ENCODE data around the gene ZNF10.

The ZNF10 gene

DNA sequence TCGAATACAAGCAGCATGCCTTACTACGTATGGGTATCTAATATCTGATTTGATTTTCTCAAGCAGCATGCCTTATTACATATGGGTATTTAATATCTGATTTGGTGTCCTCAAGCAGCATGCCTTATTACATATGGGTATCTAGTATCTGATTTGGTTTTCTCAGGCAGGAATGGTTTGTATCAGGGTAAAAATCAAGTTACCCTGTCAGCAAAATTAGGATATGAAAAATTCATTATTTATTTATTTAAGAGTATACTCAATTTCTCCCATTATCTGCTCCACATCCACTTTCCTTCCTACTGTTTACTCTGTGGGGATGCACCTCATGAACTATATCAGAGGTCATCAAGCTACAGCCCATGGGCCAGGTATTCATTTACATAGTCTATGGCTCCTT lies 22.3 kb upstream of the ZNF10 start:
- no peak for DNase-seq (ENCODE audit: low spot score)
- no peak overlapping the region for H3K27ac ChIP-seq
- POLR2A ChIA-PET (ENCODE audit: low non-redundant PET) = no interaction called here
- TF ChIP-seq, protein P1, sequence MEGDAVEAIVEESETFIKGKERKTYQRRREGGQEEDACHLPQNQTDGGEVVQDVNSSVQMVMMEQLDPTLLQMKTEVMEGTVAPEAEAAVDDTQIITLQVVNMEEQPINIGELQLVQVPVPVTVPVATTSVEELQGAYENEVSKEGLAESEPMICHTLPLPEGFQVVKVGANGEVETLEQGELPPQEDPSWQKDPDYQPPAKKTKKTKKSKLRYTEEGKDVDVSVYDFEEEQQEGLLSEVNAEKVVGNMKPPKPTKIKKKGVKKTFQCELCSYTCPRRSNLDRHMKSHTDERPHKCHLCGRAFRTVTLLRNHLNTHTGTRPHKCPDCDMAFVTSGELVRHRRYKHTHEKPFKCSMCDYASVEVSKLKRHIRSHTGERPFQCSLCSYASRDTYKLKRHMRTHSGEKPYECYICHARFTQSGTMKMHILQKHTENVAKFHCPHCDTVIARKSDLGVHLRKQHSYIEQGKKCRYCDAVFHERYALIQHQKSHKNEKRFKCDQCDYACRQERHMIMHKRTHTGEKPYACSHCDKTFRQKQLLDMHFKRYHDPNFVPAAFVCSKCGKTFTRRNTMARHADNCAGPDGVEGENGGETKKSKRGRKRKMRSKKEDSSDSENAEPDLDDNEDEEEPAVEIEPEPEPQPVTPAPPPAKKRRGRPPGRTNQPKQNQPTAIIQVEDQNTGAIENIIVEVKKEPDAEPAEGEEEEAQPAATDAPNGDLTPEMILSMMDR (conservative IDR thresholded peaks at IDR 0.05; ENCODE audit: low read depth) = no peak
- CTCF ChIA-PET = interaction anchor here (0.6 kb wide), 1 partner anchor 36 kb away, joined by 3 read pairs; no protein-coding TSS in a partner anchor

DNA sequence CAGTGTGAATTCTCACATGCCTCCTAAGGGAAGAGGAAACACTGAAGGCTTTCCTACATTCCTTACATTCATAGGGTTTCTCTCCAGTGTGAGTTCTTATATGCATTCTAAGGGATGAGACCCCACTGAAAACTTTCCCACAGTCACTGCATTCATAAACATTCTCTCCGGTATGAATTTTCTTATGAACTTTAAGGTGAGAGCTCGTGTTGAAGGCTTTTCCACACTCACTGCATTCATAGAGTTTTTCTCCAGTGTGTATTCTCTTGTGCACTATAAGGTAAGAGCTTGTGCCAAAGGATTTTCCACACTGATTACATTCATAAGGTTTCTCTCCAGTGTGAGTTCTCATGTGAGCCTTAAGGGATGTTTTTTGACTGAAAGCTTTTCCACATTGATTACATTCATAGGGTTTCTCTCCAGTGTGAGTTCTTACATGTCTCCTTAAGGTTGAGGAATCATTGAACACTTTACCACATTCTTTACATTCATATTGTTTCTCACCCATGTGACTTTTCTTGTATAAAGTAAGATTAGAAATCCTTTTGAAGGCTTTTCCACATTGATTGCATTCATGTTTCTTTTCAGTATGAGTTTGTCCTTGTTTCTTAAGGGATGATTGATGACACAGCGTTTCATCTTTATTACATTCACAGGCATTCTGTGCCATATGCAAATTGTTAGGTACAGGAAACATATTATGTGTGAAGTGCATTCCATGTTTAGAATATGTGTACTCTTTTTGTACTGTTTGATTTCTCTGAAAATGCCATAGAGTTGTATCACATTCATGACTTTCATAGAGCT lies 9.8 kb upstream of the ZNF10 start:
- CTCF ChIA-PET = interaction anchor here (0.6 kb wide), 1 partner anchor 61 kb away, joined by 6 read pairs; the partner anchor contains the start of gene ZNF268
- POLR2A ChIA-PET (ENCODE audit: low non-redundant PET) = no interaction called here
- H3K27ac ChIP-seq = no peak overlapping the region
- TF ChIP-seq, protein P1 (conservative IDR thresholded peaks at IDR 0.05; ENCODE audit: low read depth) = no peak
- DNase-seq (ENCODE audit: low spot score) = no peak

DNA sequence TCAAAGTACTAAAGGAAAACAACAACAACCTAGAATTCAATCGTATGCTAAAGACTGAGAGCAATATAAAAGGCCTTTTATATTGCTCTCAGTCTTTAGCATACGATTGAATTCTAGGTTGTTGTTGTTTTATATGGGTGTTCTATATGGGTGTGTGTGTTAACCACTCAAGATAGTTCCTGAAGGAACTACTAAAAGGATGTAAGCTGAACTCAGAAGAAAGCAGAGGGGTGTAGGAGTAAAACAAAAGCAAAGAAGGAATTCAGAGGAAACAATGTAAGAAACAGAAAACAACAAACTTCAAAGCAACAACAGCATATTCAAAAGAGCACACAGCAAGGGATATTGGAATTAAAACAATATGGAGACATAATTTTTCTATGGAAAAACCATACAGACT lies 5.8 kb upstream of the ZNF10 start:
- DNase-seq (ENCODE audit: low spot score) = no peak
- POLR2A ChIA-PET (ENCODE audit: low non-redundant PET) = no interaction called here
- CTCF ChIA-PET = interaction anchor here (0.7 kb wide), 1 partner anchor 50 kb away, joined by 3 read pairs; no protein-coding TSS in a partner anchor
- TF ChIP-seq, protein P1 (conservative IDR thresholded peaks at IDR 0.05; ENCODE audit: low read depth) = no peak
- H3K27ac ChIP-seq = no peak overlapping the region

DNA sequence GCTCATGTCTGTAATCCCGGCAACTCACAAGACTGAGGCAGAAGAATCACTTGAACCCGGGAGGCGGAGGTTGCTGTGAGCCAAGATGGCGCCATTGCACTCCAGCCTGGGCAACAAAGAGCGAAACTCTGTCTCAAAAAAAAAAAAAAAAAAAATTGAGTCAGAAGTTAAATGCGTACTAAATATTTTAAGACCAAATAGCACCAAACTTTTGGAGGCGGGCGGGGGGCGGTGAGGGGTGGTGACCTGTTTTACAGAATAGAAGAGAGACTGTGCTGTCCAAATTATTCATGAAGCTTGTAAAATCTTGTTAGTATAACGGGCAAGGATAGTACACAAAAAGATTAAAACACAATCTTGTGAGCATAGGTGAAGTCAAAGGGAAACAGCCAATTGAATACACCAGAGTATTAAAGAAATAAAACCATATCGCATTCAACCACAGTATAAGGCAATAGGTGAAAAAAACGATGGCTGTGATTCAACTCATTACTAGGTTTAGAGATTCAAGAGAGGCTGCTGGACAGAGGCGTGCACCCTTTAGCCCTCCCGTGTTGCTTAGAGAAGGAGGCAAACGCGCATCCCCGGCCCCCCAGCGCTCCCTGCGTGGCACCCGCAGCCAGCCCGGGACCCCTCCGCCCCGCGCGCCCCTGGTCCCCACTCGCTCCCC lies 924 bp upstream of the ZNF10 start:
- ChIA-PET CTCF (no interaction called here), POLR2A (ENCODE audit: low non-redundant PET) (interaction anchor here (0.5 kb wide), 2 partner anchors 38 to 52 kb away, joined by 3 to 4 read pairs; partner anchors contain the start of gene ZNF268)
- DNase-seq (ENCODE audit: low spot score) = peak; percentile 27
- peak overlapping the region; percentile 96 for H3K27ac ChIP-seq
- TF ChIP-seq, protein P1 (conservative IDR thresholded peaks at IDR 0.05; ENCODE audit: low read depth) = no peak

DNA sequence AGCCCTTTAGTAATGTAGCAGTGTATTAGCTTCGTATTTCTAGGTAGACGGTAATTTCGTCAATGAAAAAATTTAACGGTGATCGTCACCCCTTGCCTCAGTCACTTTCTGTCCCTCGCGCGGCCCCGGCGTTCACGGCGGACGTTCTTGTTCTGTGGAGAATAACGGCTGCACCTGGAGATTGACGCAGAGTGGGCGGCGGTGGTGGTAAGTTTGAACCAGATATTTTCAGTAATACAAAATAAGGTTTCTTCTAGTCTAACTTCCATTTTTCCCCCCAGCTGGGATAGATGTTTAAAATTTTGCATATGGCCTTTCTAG lies 341 bp downstream of the ZNF10 start:
- H3K27ac ChIP-seq = peak overlapping the region; percentile 96
- TF ChIP-seq, protein P1 (conservative IDR thresholded peaks at IDR 0.05; ENCODE audit: low read depth) = no peak
- no peak for DNase-seq (ENCODE audit: low spot score)
- ChIA-PET CTCF (interaction anchor here (1.1 kb wide), 1 partner anchor 29 kb away, joined by 3 read pairs; no protein-coding TSS in a partner anchor), POLR2A (ENCODE audit: low non-redundant PET) (interaction anchor here (0.7 kb wide), 1 partner anchor 40 kb away, joined by 3 read pairs; no protein-coding TSS in a partner anchor)

DNA sequence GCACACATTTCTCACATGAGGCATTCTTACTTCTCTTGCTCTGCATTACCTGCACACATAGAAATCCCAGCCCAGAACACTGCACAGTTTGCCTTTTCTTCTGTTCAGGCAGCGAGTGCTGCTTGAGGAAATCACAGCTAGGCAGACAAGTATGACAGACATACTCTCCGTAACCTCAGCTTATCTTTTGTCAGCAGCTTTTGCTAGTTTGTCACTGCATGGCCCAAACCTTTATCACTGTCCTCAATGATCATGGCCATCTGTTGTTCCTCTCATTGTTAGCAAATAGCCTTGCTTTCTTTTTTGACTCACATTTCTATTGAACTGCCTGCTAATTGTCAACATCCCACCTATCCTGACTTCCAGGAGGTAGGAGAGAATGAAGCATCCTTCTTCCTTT lies 5.3 kb downstream of the ZNF10 start:
- ChIA-PET CTCF (no interaction called here), POLR2A (ENCODE audit: low non-redundant PET) (no interaction called here)
- DNase-seq (ENCODE audit: low spot score) = no peak
- no peak overlapping the region for H3K27ac ChIP-seq
- TF ChIP-seq, protein P1 (conservative IDR thresholded peaks at IDR 0.05; ENCODE audit: low read depth) = no peak

Data from RWPE1 (cell line).